Measurements from ENCODE around the gene RABEP2.

DNA sequence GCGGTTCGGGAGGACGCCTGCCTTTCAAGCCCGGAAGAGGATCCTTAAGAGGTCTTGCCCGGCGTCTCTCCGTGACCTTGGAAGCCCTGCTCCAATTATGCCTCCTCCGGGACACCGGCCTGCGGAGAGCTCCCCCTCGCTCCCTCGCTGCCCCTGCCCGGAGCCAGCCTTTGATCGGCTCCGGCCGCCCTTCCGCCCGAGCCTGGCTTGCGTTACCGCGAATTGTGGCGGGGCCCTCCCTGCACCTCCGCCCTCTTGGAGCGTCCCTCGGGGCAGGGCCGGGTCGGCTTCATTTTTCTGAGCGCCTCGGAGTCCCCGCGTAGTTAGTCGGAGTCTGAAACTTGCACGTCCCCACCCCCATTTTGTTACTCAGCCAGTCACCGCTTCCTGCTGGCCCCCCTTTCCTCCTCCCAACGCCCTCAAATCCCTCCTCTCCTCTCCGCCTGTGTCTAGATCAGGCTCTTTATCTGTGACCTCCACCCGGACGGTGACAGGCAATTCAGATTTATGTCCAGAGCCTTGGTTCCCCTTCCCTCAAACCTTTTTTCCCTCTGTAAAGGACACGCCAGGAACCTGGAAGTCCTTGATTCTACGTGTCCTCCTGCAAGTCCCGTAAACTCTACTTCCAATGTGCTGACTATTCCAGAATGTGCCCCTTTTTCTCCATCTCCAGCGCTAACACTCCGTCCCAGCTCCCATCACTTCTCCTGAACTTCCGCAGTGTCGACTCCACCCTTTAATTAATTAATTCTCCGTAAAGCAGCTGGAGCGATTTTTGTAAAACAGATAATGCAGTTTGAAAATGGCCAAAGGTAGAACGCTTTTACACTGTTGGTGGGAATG lies 569 bp upstream of the RABEP2 start:
- TF ChIP-seq CTCF (IDR thresholded peaks at IDR 0.05) (no peak), POLR2A (IDR thresholded peaks at IDR 0.05) (no peak), EP300 (IDR thresholded peaks at IDR 0.05) (no peak)

Data from ovary (tissue), 3 donors.